ENCODE measurements around the gene TEX19.

Gene TEX19

DNA sequence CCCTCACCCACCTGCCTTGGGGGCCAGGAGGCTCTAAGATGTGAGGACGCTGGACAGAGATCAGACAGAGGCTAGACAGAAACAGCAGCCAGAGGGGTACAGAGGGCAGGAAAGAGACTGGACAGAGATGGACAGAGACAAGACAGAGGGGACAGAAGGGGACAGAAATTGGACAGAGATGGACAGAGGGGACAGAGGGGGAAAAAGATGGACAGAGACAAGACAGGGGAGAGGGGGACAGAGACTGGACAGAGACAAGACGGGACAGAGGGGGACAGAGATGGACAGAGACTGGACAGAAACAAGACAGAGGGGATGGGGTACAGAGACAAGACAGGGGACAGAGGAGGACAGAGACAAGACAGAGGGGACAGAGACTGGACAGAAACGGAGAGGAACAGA is 28.7 kb downstream of the TEX19 start:
- no peak for DNase-seq (ENCODE audit: extremely low spot score)
- ChIA-PET POLR2A (no interaction called here), CTCF (no interaction called here)
- TF ChIP-seq FOXK2 (IDR thresholded peaks at IDR 0.05) (no peak), NFRKB (IDR thresholded peaks at IDR 0.05) (no peak), CTBP1 (IDR thresholded peaks at IDR 0.05; ENCODE audit: borderline replicate concordance) (no peak), FOXA1 (IDR thresholded peaks at IDR 0.05) (no peak), ZNF384 (IDR thresholded peaks at IDR 0.05) (no peak), ARNT (IDR thresholded peaks at IDR 0.05) (no peak), SUZ12 (IDR thresholded peaks at IDR 0.05) (no peak), FOXM1 (IDR thresholded peaks at IDR 0.05; ENCODE audit: borderline replicate concordance) (no peak)

DNA sequence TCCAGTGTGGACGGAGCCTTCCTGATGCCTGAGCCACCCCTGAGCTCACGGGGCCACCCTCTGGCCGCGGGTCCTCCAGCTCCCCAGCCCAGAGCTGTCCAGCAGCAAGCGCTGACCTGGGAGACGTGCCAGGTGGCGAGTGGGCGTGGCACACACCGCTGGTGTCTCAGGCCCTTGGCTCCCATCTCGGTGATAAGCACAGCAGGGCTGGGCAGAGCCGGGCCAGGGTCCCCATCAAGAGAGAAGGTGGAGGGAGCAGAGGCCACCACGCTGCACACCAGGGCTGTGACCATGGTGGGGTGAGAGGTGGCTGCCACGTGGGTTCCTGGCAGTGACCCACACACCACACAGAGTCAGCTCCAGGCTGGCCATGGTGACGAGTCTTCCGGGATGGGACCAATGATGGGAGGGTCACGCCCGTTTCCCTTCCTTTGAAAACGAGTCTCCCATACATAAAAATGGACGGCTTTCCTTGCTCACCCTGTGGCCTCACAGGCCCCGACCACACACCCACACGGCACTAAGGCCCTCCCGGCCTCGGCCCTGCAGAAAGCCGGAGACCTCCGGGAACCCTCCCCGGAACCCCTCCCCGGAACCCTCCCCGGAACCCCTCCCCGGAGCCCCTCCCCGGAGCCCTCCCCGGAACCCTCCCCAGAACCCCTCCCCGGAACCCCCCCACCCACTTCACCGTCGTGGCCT is 29.3 kb downstream of the TEX19 start:
- TF ChIP-seq BHLHE40 (IDR thresholded peaks at IDR 0.05; ENCODE audit: borderline replicate concordance) (no peak), SUZ12 (IDR thresholded peaks at IDR 0.05) (no peak), FOXM1 (IDR thresholded peaks at IDR 0.05; ENCODE audit: borderline replicate concordance) (no peak), FOXA1 (IDR thresholded peaks at IDR 0.05) (no peak), LEF1 (IDR thresholded peaks at IDR 0.05; ENCODE audit: borderline replicate concordance) (no peak), ARNT (IDR thresholded peaks at IDR 0.05) (no peak), FOXK2 (IDR thresholded peaks at IDR 0.05) (no peak), TARDBP (IDR thresholded peaks at IDR 0.05) (no peak), CTBP1 (IDR thresholded peaks at IDR 0.05; ENCODE audit: borderline replicate concordance) (no peak), ELF4 (IDR thresholded peaks at IDR 0.05) (no peak), NFRKB (IDR thresholded peaks at IDR 0.05) (no peak), ZNF384 (IDR thresholded peaks at IDR 0.05) (no peak), L3MBTL2 (conservative IDR thresholded peaks at IDR 0.05) (no peak)
- DNase-seq (ENCODE audit: extremely low spot score): no peak
- CTCF ChIA-PET: interaction anchor here (0.6 kb wide), 1 partner anchor 10 kb away, joined by 3 read pairs; no protein-coding TSS in a partner anchor
- POLR2A ChIA-PET: no interaction called here

- no peak for DNase-seq (ENCODE audit: extremely low spot score)
- ChIA-PET POLR2A (no interaction called here), CTCF (no interaction called here)
- no peak for TF ChIP-seq PKNOX1 (IDR thresholded peaks at IDR 0.05)
- TF ChIP-seq FOXK2 (IDR thresholded peaks at IDR 0.05): no peak
- no peak for TF ChIP-seq FOXM1 (IDR thresholded peaks at IDR 0.05; ENCODE audit: borderline replicate concordance)
- no peak for TF ChIP-seq TARDBP (IDR thresholded peaks at IDR 0.05)
- no peak for TF ChIP-seq LEF1 (IDR thresholded peaks at IDR 0.05; ENCODE audit: borderline replicate concordance)
These were observed 29.9 kb downstream of the TEX19 start for GRCh38 chr17:82388922-82389283.

GRCh38 chr17:82389379-82389778 is 30.3 kb downstream of the TEX19 start:
- TF ChIP-seq TARDBP (IDR thresholded peaks at IDR 0.05) (no peak), NFRKB (IDR thresholded peaks at IDR 0.05) (no peak), HDGF (IDR thresholded peaks at IDR 0.05; ENCODE audit: borderline replicate concordance) (no peak), FOXK2 (IDR thresholded peaks at IDR 0.05) (no peak), PKNOX1 (IDR thresholded peaks at IDR 0.05) (no peak), FOXM1 (IDR thresholded peaks at IDR 0.05; ENCODE audit: borderline replicate concordance) (no peak), ELF4 (IDR thresholded peaks at IDR 0.05) (no peak), ARNT (IDR thresholded peaks at IDR 0.05) (no peak), BHLHE40 (IDR thresholded peaks at IDR 0.05; ENCODE audit: borderline replicate concordance) (no peak), SP1 (IDR thresholded peaks at IDR 0.05) (no peak), SUZ12 (IDR thresholded peaks at IDR 0.05) (no peak), ZNF384 (IDR thresholded peaks at IDR 0.05) (no peak), LEF1 (IDR thresholded peaks at IDR 0.05; ENCODE audit: borderline replicate concordance) (no peak), FOXA1 (IDR thresholded peaks at IDR 0.05) (no peak), L3MBTL2 (conservative IDR thresholded peaks at IDR 0.05) (no peak), CTBP1 (IDR thresholded peaks at IDR 0.05; ENCODE audit: borderline replicate concordance) (no peak)
- CTCF ChIA-PET: interaction anchor here (0.6 kb wide), 1 partner anchor 30 kb away, joined by 3 read pairs; no protein-coding TSS in a partner anchor
- no peak for DNase-seq (ENCODE audit: extremely low spot score)
- POLR2A ChIA-PET: no interaction called here

- TF ChIP-seq HDGF (IDR thresholded peaks at IDR 0.05; ENCODE audit: borderline replicate concordance): no peak
- TF ChIP-seq SUZ12 (IDR thresholded peaks at IDR 0.05): no peak
- TF ChIP-seq NFRKB (IDR thresholded peaks at IDR 0.05): no peak
- TF ChIP-seq ZNF384 (IDR thresholded peaks at IDR 0.05): no peak
- TF ChIP-seq BHLHE40 (IDR thresholded peaks at IDR 0.05; ENCODE audit: borderline replicate concordance): no peak
- no peak for TF ChIP-seq ARNT (IDR thresholded peaks at IDR 0.05)
- TF ChIP-seq CTBP1 (IDR thresholded peaks at IDR 0.05; ENCODE audit: borderline replicate concordance): no peak
- TF ChIP-seq L3MBTL2 (conservative IDR thresholded peaks at IDR 0.05): no peak
- TF ChIP-seq SP1 (IDR thresholded peaks at IDR 0.05): no peak
- no peak for TF ChIP-seq FOXM1 (IDR thresholded peaks at IDR 0.05; ENCODE audit: borderline replicate concordance)
- TF ChIP-seq ELF4 (IDR thresholded peaks at IDR 0.05): no peak
- no peak for TF ChIP-seq FOXA1 (IDR thresholded peaks at IDR 0.05)
- TF ChIP-seq PKNOX1 (IDR thresholded peaks at IDR 0.05): no peak
- no peak for TF ChIP-seq TARDBP (IDR thresholded peaks at IDR 0.05)
- TF ChIP-seq LEF1 (IDR thresholded peaks at IDR 0.05; ENCODE audit: borderline replicate concordance): no peak
- no peak for TF ChIP-seq FOXK2 (IDR thresholded peaks at IDR 0.05)
- ChIA-PET CTCF (interaction anchor here (0.6 kb wide), 1 partner anchor 29 kb away, joined by 3 read pairs; no protein-coding TSS in a partner anchor), POLR2A (no interaction called here)
- DNase-seq (ENCODE audit: extremely low spot score): no peak
These were observed 31.2 kb downstream of the TEX19 start for GRCh38 chr17:82390015-82390859.

All from HEK293T (cell line).